ENCODE results near the gene IPO4. TPM values are rescaled to one million over a fixed set of nuclear protein-coding genes. Genes with fewer than 3 reads are reported as not detected.
A peak's percentile ranks its signal among the peaks of the same experiment; 100 is the strongest.

IPO4 gene
- total and polyA plus RNA-seq, 2 of the 13 experiments (the other 11 are each of a cell fraction or from before 2014, with no cell fraction given) = 39.0 to 179 TPM

DNA sequence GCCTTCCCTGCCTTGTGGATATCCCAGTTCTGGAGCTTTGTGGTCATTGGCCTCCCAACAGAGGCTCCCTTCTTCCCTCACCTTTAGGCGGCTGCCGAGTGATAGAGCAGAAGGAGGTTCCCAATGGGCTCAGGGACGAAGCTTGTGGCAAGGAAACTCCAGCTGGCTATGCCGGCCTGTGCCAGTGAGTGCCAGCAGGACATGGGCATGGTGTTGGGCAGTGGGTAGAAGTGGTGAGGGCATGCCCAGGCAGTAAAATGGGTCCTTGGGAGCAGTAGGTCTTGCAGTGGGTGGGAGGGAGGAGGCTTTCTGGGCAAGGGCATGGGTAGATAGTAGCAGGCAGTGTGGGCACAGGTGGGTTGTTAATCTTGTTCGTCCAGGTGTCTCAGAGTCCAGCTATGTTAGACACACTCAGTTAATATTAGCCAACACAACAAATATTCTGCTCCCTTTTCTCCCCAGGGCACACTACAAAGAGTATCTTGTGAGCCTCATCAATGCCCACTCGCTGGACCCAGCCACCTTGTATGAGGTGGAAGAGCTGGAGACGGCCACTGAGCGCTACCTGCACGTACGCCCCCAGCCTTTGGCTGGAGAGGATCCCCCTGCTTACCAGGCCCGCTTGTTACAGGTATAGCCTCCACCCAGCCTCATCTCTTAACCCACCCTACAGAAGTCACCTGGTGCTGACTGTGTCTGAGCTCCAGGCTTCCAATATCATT lies 28.7 kb downstream of the IPO4 start (continued):
- TF ChIP-seq SAFB2 (CRISPR knock-in tag; IDR thresholded peaks at IDR 0.05; ENCODE audit: borderline replicate concordance, low read depth) (peak; percentile 61; the same call in 1 of the 2 replicates), ZNF569 (CRISPR knock-in tag; IDR thresholded peaks at IDR 0.05; ENCODE audit: borderline replicate concordance) (no peak), HINFP (CRISPR knock-in tag; IDR thresholded peaks at IDR 0.05; ENCODE audit: low read depth) (no peak), HOXA7 (CRISPR knock-in tag; IDR thresholded peaks at IDR 0.05) (no peak), ZNF550 (CRISPR knock-in tag; IDR thresholded peaks at IDR 0.05; ENCODE audit: borderline replicate concordance) (peak; percentile 91; the same call in 1 of the 2 replicates), POLR2G (IDR thresholded peaks at IDR 0.05; ENCODE audit: low read depth, low read length) (peak; percentile 22; the same call in 1 of the 2 replicates), ZNF768 (CRISPR knock-in tag; IDR thresholded peaks at IDR 0.05) (peak; percentile 16; the same call in 1 of the 2 replicates), ZNF431 (CRISPR knock-in tag; IDR thresholded peaks at IDR 0.05; ENCODE audit: borderline replicate concordance, low read depth) (0 out of 2 replicates have a peak, but pooled peaks have one; percentile 28), ZXDC (CRISPR knock-in tag; IDR thresholded peaks at IDR 0.05) (0 out of 2 replicates have a peak, but pooled peaks have one; percentile 24), DNMT1 (CRISPR knock-in tag; IDR thresholded peaks at IDR 0.05) (0 out of 2 replicates have a peak, but pooled peaks have one; percentile 16), ZNF83 (CRISPR knock-in tag; IDR thresholded peaks at IDR 0.05; ENCODE audit: borderline replicate concordance) (no peak), RBM22 (optimal IDR thresholded peaks at IDR 0.05; ENCODE audit: low read length) (peak; percentile 54), ZEB1 (IDR thresholded peaks at IDR 0.05; ENCODE audit: insufficient replicate concordance, low read depth) (peak; percentile 3), HNRNPL (IDR thresholded peaks at IDR 0.05; ENCODE audit: low read depth, low read length) (peak; percentile 93), STAT5B (CRISPR knock-in tag; IDR thresholded peaks at IDR 0.05) (no peak), EEA1 (CRISPR knock-in tag; IDR thresholded peaks at IDR 0.05; ENCODE audit: borderline replicate concordance) (no peak), NKX3-1 (CRISPR knock-in tag; IDR thresholded peaks at IDR 0.05) (no peak), KMT2A (CRISPR knock-in tag; IDR thresholded peaks at IDR 0.05) (peak; percentile 43; the same call in 1 of the 2 replicates)
- TF ChIP-seq, protein P1, sequence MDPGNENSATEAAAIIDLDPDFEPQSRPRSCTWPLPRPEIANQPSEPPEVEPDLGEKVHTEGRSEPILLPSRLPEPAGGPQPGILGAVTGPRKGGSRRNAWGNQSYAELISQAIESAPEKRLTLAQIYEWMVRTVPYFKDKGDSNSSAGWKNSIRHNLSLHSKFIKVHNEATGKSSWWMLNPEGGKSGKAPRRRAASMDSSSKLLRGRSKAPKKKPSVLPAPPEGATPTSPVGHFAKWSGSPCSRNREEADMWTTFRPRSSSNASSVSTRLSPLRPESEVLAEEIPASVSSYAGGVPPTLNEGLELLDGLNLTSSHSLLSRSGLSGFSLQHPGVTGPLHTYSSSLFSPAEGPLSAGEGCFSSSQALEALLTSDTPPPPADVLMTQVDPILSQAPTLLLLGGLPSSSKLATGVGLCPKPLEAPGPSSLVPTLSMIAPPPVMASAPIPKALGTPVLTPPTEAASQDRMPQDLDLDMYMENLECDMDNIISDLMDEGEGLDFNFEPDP (CRISPR knock-in tag; conservative IDR thresholded peaks at IDR 0.05) = 0 out of 2 replicates have a peak, but pooled peaks have one; percentile 82

Data from HepG2 (cell line).